ENCODE measurements around the gene EP400. TPM values are rescaled to one million over a fixed set of nuclear protein-coding genes. Genes with fewer than 3 reads are reported as not detected.

The EP400 gene
- total and polyA plus RNA-seq, 9 of the 15 experiments (the other 6 are each of a cell fraction or from before 2014, with no cell fraction given) = 4.5 to 58.0 (median 7.0) TPM

DNA sequence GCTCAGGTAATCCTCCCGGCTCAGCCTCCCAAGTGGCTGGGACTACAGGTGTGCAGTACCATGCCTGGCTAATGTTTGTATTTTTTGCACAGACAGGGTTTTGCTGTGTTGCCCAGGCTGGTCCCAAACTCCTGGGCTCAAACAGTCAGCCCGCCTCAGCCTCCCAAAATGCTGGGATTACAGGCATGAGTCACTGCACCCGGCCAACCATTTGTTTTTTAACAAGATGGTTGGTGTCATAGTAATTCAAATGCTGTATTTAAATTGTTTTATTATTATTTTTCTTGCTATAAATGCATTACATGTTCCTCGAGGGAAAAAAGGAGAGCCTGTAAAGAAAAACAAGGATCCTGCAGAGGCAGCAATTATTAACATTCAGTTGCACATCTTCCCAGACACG lies 83.9 kb downstream of the EP400 start:
- CTCF ChIA-PET (ENCODE audit: low intra/inter-chr PET ratio) = no interaction called here
- intact Hi-C loops (cut with micrococcal nuclease) (no loop called here), in situ Hi-C loops (cut with MboI) (no loop called here)
- Histone ChIP-seq H3K79me2 (ENCODE audit: control insufficient read depth, insufficient read depth, low read length) (no peaks in the 10 kb centered on the region), H2AFZ (ENCODE audit: low read depth, low read length) (no peak overlapping the region), H3K27ac (ENCODE audit: extremely low read depth, low read depth, low read length) (no peak overlapping the region), H3K9ac (ENCODE audit: insufficient read depth in 1 of 2, low read depth in 2 of 2, low read length in 2 of 2) (no peak overlapping the region), H3K4me2 (ENCODE audit: insufficient read depth, low read length) (no peak overlapping the region), H3K4me1 (replicated peaks in 1 of 2; ENCODE audit: control insufficient read depth in 2 of 2, insufficient read depth in 2 of 2, low read length in 2 of 2) (no peaks in the 10 kb centered on the region; a peak in 1 of 5 replicates), H3K36me3 (ENCODE audit: control insufficient read depth, insufficient read depth, low read length) (peaks cover 92% of the 10 kb centered on the region), H3K27me3 (ENCODE audit: control insufficient read depth in 2 of 2, insufficient read depth in 2 of 2, low read length in 2 of 2) (no peaks in the 10 kb centered on the region), H3K4me3 (no peak overlapping the region), H3K9me1 (ENCODE audit: control insufficient read depth, insufficient read depth, low read length) (no peaks in the 10 kb centered on the region), H3K9me3 (replicated peaks; ENCODE audit: control insufficient read depth, insufficient read depth, low read depth, low read length) (no peaks in the 10 kb centered on the region), H4K20me1 (replicated peaks; ENCODE audit: control insufficient read depth, insufficient read depth, low read length) (no peaks in the 10 kb centered on the region)
- POLR2A ChIA-PET = no interaction called here
- 87% methylated on average over 5 of the region's 5 CpGs for WGBS (ENCODE audit: insufficient coverage, low coverage, missing lambda C conversion rate)
- ATAC-seq (no peak), DNase-seq (ENCODE audit: extremely low read depth in 1 of 4, low spot score in 3 of 4) (no peak), FAIRE-seq (no peak)
- TF ChIP-seq PHF20 (IDR thresholded peaks at IDR 0.05; ENCODE audit: partially characterized antibody) = no peak
- TF ChIP-seq MBD2 (IDR thresholded peaks at IDR 0.05; ENCODE audit: borderline replicate concordance, low read depth) = no peak
- TF ChIP-seq YY1 (IDR thresholded peaks at IDR 0.05; ENCODE audit: borderline replicate concordance in 1 of 3, control insufficient read depth in 1 of 3, extremely low read depth in 1 of 3, insufficient read depth in 3 of 3, insufficient read length in 1 of 3, insufficient replicate concordance in 2 of 3, low read depth in 1 of 3, low read length in 2 of 3) = no peak
- no peak for TF ChIP-seq ELF4 (CRISPR knock-in tag; IDR thresholded peaks at IDR 0.05)
- no peak for TF ChIP-seq DDX20 (tag; IDR thresholded peaks at IDR 0.05; ENCODE audit: low read depth)
- TF ChIP-seq, protein P1, sequence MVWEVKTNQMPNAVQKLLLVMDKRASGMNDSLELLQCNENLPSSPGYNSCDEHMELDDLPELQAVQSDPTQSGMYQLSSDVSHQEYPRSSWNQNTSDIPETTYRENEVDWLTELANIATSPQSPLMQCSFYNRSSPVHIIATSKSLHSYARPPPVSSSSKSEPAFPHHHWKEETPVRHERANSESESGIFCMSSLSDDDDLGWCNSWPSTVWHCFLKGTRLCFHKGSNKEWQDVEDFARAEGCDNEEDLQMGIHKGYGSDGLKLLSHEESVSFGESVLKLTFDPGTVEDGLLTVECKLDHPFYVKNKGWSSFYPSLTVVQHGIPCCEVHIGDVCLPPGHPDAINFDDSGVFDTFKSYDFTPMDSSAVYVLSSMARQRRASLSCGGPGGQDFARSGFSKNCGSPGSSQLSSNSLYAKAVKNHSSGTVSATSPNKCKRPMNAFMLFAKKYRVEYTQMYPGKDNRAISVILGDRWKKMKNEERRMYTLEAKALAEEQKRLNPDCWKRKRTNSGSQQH (CRISPR knock-in tag; IDR thresholded peaks at IDR 0.05) = no peak
- TF ChIP-seq, protein P2, sequence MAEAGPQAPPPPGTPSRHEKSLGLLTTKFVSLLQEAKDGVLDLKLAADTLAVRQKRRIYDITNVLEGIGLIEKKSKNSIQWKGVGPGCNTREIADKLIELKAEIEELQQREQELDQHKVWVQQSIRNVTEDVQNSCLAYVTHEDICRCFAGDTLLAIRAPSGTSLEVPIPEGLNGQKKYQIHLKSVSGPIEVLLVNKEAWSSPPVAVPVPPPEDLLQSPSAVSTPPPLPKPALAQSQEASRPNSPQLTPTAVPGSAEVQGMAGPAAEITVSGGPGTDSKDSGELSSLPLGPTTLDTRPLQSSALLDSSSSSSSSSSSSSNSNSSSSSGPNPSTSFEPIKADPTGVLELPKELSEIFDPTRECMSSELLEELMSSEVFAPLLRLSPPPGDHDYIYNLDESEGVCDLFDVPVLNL (CRISPR knock-in tag; IDR thresholded peaks at IDR 0.05; ENCODE audit: low read depth) = no peak
- TF ChIP-seq, protein P3, sequence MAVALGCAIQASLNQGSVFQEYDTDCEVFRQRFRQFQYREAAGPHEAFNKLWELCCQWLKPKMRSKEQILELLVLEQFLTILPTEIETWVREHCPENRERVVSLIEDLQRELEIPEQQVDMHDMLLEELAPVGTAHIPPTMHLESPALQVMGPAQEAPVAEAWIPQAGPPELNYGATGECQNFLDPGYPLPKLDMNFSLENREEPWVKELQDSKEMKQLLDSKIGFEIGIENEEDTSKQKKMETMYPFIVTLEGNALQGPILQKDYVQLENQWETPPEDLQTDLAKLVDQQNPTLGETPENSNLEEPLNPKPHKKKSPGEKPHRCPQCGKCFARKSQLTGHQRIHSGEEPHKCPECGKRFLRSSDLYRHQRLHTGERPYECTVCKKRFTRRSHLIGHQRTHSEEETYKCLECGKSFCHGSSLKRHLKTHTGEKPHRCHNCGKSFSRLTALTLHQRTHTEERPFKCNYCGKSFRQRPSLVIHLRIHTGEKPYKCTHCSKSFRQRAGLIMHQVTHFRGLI (CRISPR knock-in tag; IDR thresholded peaks at IDR 0.05) = no peak
- no peak for TF ChIP-seq ZFP30 (CRISPR knock-in tag; IDR thresholded peaks at IDR 0.05; ENCODE audit: borderline replicate concordance)
- TF ChIP-seq BACH1 (tag; IDR thresholded peaks at IDR 0.05) = no peak
- TF ChIP-seq COPS2 (conservative IDR thresholded peaks at IDR 0.05) = no peak
- TF ChIP-seq CREB1 (IDR thresholded peaks at IDR 0.05) = no peak
- no peak for TF ChIP-seq CREB1 (CRISPR knock-in tag; IDR thresholded peaks at IDR 0.05)
- no peak for TF ChIP-seq FUS (optimal IDR thresholded peaks at IDR 0.05; ENCODE audit: low read depth, low read length)
- no peak for TF ChIP-seq SRSF9 (IDR thresholded peaks at IDR 0.05; ENCODE audit: borderline replicate concordance, low read depth, low read length)
- TF ChIP-seq BRD9 (IDR thresholded peaks at IDR 0.05; ENCODE audit: low read depth, partially characterized antibody) = no peak
- TF ChIP-seq, protein P4, sequence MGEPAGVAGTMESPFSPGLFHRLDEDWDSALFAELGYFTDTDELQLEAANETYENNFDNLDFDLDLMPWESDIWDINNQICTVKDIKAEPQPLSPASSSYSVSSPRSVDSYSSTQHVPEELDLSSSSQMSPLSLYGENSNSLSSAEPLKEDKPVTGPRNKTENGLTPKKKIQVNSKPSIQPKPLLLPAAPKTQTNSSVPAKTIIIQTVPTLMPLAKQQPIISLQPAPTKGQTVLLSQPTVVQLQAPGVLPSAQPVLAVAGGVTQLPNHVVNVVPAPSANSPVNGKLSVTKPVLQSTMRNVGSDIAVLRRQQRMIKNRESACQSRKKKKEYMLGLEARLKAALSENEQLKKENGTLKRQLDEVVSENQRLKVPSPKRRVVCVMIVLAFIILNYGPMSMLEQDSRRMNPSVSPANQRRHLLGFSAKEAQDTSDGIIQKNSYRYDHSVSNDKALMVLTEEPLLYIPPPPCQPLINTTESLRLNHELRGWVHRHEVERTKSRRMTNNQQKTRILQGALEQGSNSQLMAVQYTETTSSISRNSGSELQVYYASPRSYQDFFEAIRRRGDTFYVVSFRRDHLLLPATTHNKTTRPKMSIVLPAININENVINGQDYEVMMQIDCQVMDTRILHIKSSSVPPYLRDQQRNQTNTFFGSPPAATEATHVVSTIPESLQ (CRISPR knock-in tag; IDR thresholded peaks at IDR 0.05) = no peak
- no TSS peak for BruUV-seq (replicated peaks)
